ENCODE data around the gene MICU2. TPM values are rescaled to one million over a fixed set of nuclear protein-coding genes. Genes with fewer than 3 reads are reported as not detected.

MICU2 gene
- total and polyA plus RNA-seq, 2 of the 13 experiments (the other 11 are each of a cell fraction or from before 2014, with no cell fraction given), result 31.7 to 42.4 TPM

DNA sequence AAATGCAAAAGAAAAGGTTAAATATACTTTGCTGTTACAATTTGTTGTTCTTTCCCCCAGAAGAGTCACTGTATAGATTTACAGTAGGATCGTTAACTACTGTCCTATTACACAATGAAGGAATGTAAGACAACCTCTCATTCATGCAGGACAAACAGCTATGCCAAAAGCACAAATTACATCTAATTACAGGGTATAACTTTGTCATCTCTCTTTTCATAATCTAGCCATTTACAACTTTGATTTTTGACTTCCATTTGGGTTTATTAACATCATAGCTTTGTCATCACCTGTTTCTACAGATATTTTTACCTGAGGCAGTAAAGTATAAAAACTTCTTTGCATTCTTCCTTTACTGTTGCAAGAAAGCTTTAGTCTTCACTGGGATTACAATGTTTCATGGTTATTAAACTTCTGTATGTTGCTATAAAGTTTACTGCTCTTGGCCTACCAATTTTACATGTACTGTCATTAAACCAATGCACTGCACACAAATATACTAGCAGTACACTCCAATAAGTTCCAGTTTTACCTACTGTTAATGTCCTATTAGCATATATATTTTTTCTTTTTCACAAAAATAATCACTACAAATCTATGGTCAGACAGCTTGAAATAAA, 18.9 kb downstream of the MICU2 start:
- Histone ChIP-seq H3K9ac (ENCODE audit: insufficient read depth, low read depth, low read length) (no peak overlapping the region), H3K36me3 (replicated peaks in 1 of 2; ENCODE audit: control insufficient read depth in 1 of 2, insufficient read depth in 2 of 2, low read length in 2 of 2) (no peaks in the 10 kb centered on the region), H3K79me2 (ENCODE audit: insufficient read depth, low read length) (peaks cover 29% of the 10 kb centered on the region), H3K27me3 (ENCODE audit: control insufficient read depth in 1 of 2, insufficient read depth in 2 of 2, low read length in 2 of 2) (no peaks in the 10 kb centered on the region), H3K4me1 (ENCODE audit: insufficient read depth, low read length) (0 out of 2 replicates have a peak, but pooled peaks cover 6% of the 10 kb centered on the region), H3K4me2 (ENCODE audit: low read depth, low read length) (no peak overlapping the region), H4K20me1 (ENCODE audit: insufficient read depth, low read length) (no peaks in the 10 kb centered on the region), H3K4me3 (replicated peaks in 1 of 3; ENCODE audit: insufficient read depth in 1 of 3, low read depth in 2 of 3, low read length in 3 of 3) (no peak overlapping the region), H3K27ac (ENCODE audit: extremely low read length, insufficient read depth, low read length) (no peak overlapping the region), H2AFZ (ENCODE audit: low read length) (no peak overlapping the region), H3K9me3 (ENCODE audit: low read length) (no peaks in the 10 kb centered on the region)
- FAIRE-seq (no peak), ATAC-seq (no peak), DNase-seq (ENCODE audit: low spot score) (no peak)
- CTCF ChIA-PET (ENCODE audit: low intra/inter-chr PET ratio, low total read pairs), result no interaction called here
- intact Hi-C loops (cut with micrococcal nuclease; ENCODE audit: unreplicated experiment), result no loop called here
- POLR2A ChIA-PET, result interaction anchor here (0.7 kb wide), 1 partner anchor 18 kb away, joined by 4 read pairs; the partner anchor contains the start of gene MICU2
- 80% methylated on average over 1 of the region's 1 CpG for WGBS (ENCODE audit: low lambda C conversion rate)
- in situ Hi-C loops (cut with HindIII; ENCODE audit: extremely low pct_ligation_motif_present, low pct_unique_long_range_greater_than_20kb), result no loop called here
- BruUV-seq (replicated peaks), result no TSS peak
- TF ChIP-seq JDP2 (CRISPR knock-in tag; IDR thresholded peaks at IDR 0.05; ENCODE audit: borderline replicate concordance), result no peak
- TF ChIP-seq RELA (CRISPR knock-in tag; IDR thresholded peaks at IDR 0.05), result no peak
- TF ChIP-seq, protein P1, sequence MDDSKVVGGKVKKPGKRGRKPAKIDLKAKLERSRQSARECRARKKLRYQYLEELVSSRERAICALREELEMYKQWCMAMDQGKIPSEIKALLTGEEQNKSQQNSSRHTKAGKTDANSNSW (CRISPR knock-in tag; IDR thresholded peaks at IDR 0.05; ENCODE audit: borderline replicate concordance), result no peak
- TF ChIP-seq ZNF749 (CRISPR knock-in tag; IDR thresholded peaks at IDR 0.05; ENCODE audit: borderline replicate concordance), result no peak
- TF ChIP-seq, protein P2, sequence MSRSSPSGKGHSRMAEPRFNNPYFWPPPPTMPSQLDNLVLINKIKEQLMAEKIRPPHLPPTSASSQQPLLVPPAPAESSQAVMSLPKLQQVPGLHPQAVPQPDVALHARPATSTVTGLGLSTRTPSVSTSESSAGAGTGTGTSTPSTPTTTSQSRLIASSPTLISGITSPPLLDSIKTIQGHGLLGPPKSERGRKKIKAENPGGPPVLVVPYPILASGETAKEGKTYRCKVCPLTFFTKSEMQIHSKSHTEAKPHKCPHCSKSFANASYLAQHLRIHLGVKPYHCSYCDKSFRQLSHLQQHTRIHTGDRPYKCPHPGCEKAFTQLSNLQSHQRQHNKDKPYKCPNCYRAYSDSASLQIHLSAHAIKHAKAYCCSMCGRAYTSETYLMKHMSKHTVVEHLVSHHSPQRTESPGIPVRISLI (CRISPR knock-in tag; IDR thresholded peaks at IDR 0.05; ENCODE audit: borderline replicate concordance), result no peak
- no peak for TF ChIP-seq HOXA9 (CRISPR knock-in tag; IDR thresholded peaks at IDR 0.05; ENCODE audit: borderline replicate concordance)
- no peak for TF ChIP-seq SETDB1 (CRISPR knock-in tag; IDR thresholded peaks at IDR 0.05; ENCODE audit: borderline replicate concordance)
- no peak for TF ChIP-seq MYNN (CRISPR knock-in tag; IDR thresholded peaks at IDR 0.05; ENCODE audit: low read depth)
- TF ChIP-seq, protein P3, sequence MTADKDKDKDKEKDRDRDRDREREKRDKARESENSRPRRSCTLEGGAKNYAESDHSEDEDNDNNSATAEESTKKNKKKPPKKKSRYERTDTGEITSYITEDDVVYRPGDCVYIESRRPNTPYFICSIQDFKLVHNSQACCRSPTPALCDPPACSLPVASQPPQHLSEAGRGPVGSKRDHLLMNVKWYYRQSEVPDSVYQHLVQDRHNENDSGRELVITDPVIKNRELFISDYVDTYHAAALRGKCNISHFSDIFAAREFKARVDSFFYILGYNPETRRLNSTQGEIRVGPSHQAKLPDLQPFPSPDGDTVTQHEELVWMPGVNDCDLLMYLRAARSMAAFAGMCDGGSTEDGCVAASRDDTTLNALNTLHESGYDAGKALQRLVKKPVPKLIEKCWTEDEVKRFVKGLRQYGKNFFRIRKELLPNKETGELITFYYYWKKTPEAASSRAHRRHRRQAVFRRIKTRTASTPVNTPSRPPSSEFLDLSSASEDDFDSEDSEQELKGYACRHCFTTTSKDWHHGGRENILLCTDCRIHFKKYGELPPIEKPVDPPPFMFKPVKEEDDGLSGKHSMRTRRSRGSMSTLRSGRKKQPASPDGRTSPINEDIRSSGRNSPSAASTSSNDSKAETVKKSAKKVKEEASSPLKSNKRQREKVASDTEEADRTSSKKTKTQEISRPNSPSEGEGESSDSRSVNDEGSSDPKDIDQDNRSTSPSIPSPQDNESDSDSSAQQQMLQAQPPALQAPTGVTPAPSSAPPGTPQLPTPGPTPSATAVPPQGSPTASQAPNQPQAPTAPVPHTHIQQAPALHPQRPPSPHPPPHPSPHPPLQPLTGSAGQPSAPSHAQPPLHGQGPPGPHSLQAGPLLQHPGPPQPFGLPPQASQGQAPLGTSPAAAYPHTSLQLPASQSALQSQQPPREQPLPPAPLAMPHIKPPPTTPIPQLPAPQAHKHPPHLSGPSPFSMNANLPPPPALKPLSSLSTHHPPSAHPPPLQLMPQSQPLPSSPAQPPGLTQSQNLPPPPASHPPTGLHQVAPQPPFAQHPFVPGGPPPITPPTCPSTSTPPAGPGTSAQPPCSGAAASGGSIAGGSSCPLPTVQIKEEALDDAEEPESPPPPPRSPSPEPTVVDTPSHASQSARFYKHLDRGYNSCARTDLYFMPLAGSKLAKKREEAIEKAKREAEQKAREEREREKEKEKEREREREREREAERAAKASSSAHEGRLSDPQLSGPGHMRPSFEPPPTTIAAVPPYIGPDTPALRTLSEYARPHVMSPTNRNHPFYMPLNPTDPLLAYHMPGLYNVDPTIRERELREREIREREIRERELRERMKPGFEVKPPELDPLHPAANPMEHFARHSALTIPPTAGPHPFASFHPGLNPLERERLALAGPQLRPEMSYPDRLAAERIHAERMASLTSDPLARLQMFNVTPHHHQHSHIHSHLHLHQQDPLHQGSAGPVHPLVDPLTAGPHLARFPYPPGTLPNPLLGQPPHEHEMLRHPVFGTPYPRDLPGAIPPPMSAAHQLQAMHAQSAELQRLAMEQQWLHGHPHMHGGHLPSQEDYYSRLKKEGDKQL (CRISPR knock-in tag; IDR thresholded peaks at IDR 0.05; ENCODE audit: low read depth), result no peak
- TF ChIP-seq, protein P4, sequence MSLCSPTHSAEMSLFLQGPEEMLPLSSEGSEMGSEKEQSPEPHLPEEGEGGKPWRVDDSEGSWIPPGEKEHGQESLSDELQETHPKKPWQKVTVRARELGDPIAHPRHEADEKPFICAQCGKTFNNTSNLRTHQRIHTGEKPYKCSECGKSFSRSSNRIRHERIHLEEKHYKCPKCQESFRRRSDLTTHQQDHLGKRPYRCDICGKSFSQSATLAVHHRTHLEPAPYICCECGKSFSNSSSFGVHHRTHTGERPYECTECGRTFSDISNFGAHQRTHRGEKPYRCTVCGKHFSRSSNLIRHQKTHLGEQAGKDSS (CRISPR knock-in tag; IDR thresholded peaks at IDR 0.05; ENCODE audit: borderline replicate concordance, low read depth), result no peak
- no peak for TF ChIP-seq ZNF747 (CRISPR knock-in tag; IDR thresholded peaks at IDR 0.05; ENCODE audit: borderline replicate concordance)
- no peak for TF ChIP-seq MBNL3 (CRISPR knock-in tag; conservative IDR thresholded peaks at IDR 0.05)
- no peak for TF ChIP-seq EZH2 (conservative IDR thresholded peaks at IDR 0.05; ENCODE audit: low read depth, low read length)
- TF ChIP-seq SOX13 (IDR thresholded peaks at IDR 0.05), result no peak
- TF ChIP-seq SOX13 (CRISPR knock-in tag; conservative IDR thresholded peaks at IDR 0.05 in 1 of 2, IDR thresholded peaks at IDR 0.05 in 1 of 2), result no peak
- no peak for TF ChIP-seq ZNF567 (CRISPR knock-in tag; IDR thresholded peaks at IDR 0.05; ENCODE audit: borderline replicate concordance)
- TF ChIP-seq ARNT2 (CRISPR knock-in tag; IDR thresholded peaks at IDR 0.05; ENCODE audit: low read depth), result no peak

Data from HepG2 (cell line).